SU-DHL-6 (cell line): Measurements from ENCODE around the gene OGG1.

Experiments
- H2AFZ ChIP-seq: fragments of 200-600 bp; sonication (generic); 2 replicates; pipeline ENCODE4 v1.6.1; 2014; ENCODE audit warnings: low read depth, mild to moderate bottlenecking, moderate library complexity, mixed read lengths, antibody characterized with exemption, low read length; ENCODE audit not compliant: severe bottlenecking
- H3F3A ChIP-seq: fragments of 200-600 bp; shearing (Covaris generic); 2 replicates; pipeline ENCODE4 v1.6.0; 2016; ENCODE audit warnings: antibody characterized with exemption, mild to moderate bottlenecking; ENCODE audit not compliant: insufficient read depth
- H3K27ac ChIP-seq: fragments of 200-600 bp; sonication (generic); 2 replicates; pipeline ENCODE4 v1.5.1; 2016; ENCODE audit warnings: low read depth, mild to moderate bottlenecking, low read length, moderate library complexity, mixed read lengths
- H3K27me3 ChIP-seq: fragments of 200-600 bp; sonication (generic), shearing (Covaris generic); 2 replicates; pipeline ENCODE4 v1.6.0; 2014; ENCODE audit warnings: mild to moderate bottlenecking, low read length
- H3K36me3 ChIP-seq: fragments of 200-600 bp; sonication (generic); 2 replicates; pipeline ENCODE4 v1.6.1; 2014; ENCODE audit warnings: mild to moderate bottlenecking, low read length, mixed read lengths
- H3K4me2 ChIP-seq: fragments of 300-600, 200-600 bp; shearing (Covaris generic), sonication (generic); 2 replicates; pipeline ENCODE4 v1.6.0; 2014; ENCODE audit warnings: low read length, low read depth, mild to moderate bottlenecking; ENCODE audit not compliant: poor library complexity, severe bottlenecking
- H3K4me3 ChIP-seq: fragments of 200-600 bp; sonication (generic); 2 replicates; pipeline ENCODE4 v1.5.1; 2014; ENCODE audit warnings: antibody characterized with exemption, low read length, mild to moderate bottlenecking, mixed read lengths; ENCODE audit not compliant: insufficient read depth, poor library complexity, severe bottlenecking
- H3K79me2 ChIP-seq: fragments of 200-600 bp; sonication (generic); 2 replicates; pipeline ENCODE4 v1.6.1; 2014; ENCODE audit warnings: mild to moderate bottlenecking, low read length, moderate library complexity; ENCODE audit not compliant: insufficient read depth
- H3K9ac ChIP-seq: fragments of 200-600 bp; sonication (generic); 2 replicates; pipeline ENCODE4 v1.7.0; 2014; ENCODE audit warnings: mild to moderate bottlenecking, low read length
- H3K9me2 ChIP-seq: fragments of 200-600 bp; sonication (generic); replicated peaks from 2 replicates; pipeline ENCODE4 v1.6.1; 2014; ENCODE audit warnings: low read length; ENCODE audit not compliant: insufficient read depth
- H3K9me3 ChIP-seq: fragments of 200-600 bp; sonication (generic); 2 replicates; pipeline ENCODE4 v1.6.1; 2014; ENCODE audit warnings: low read length, mixed read lengths; ENCODE audit not compliant: insufficient read depth
- H4K20me1 ChIP-seq: fragments of 200-600 bp; sonication (generic); 2 replicates; pipeline ENCODE4 v1.6.1; 2014; ENCODE audit warnings: low read depth, mild to moderate bottlenecking, antibody characterized with exemption, low read length, moderate library complexity, mixed read lengths
- CTCF ChIP-seq: fragments of 200-600 bp; sonication (generic); IDR thresholded peaks from one replicate; pipeline ENCODE4 v1.5.1; 2017; ENCODE audit warnings: antibody characterized with exemption, mild to moderate bottlenecking, low read length, moderate library complexity; ENCODE audit not compliant: insufficient read depth, poor library complexity, severe bottlenecking
- EZH2phosphoT487 ChIP-seq: fragments of 200-600 bp; sonication (generic), shearing (Covaris generic); conservative IDR thresholded peaks from 2 replicates; pipeline ENCODE4 v1.6.1; 2018; ENCODE audit warnings: mild to moderate bottlenecking, antibody characterized with exemption, low read length, moderate library complexity, mixed read lengths

OGG1 gene

DNA sequence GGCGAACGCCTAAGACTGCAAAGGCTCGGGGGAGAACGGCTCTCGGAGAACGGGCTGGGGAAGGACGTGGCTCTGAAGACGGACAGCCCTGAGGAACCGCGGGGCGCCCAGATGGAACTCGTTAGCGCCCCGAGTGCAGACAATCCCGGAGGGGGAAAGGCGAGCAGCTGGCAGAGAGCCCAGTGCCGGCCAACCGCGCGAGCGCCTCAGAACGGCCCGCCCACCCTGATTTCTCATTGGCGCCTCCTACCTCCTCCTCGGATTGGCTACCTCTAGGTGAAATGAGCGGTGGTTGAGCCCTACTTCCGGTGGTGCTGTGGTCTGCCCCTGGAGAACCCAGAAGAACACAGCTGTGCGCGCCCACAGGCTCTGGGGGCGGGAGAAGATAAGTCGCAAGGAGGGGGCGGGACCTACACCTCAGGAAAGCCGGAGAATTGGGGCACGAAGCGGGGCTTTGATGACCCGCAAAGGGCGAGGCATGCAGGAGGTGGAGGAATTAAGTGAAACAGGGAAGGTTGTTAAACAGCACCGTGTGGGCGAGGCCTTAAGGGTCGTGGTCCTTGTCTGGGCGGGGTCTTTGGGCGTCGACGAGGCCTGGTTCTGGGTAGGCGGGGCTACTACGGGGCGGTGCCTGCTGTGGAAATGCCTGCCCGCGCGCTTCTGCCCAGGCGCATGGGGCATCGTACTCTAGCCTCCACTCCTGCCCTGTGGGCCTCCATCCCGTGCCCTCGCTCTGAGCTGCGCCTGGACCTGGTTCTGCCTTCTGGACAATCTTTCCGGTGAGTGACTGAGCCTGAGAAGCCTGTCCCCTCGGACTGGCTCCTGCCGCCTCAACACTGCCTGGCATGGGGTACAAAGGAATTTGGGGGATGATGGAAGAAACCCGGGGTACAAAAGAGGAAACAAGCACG is at the start of gene OGG1:
Gene OGG1, plus strand, starts transcription at position 308 of the 911 bp plus-strand sequence. Its CDS starts 335 bp downstream, at position 643.
- Histone ChIP-seq H3K9ac (peak within 1 kb of the TSS; percentile 81), H3K4me2 (peak within 1 kb of the TSS; percentile 85), H3K36me3 (no peaks in the 10 kb centered on the region), H3K4me3 (peak within 1 kb of the TSS; percentile 90), H3F3A (peaks cover 12% of the 10 kb centered on the region; the same call in 1 of the 2 replicates), H4K20me1 (no peaks in the 10 kb centered on the region), H3K9me3 (no peaks in the 10 kb centered on the region), H3K79me2 (peaks cover 20% of the 10 kb centered on the region), H3K27ac (peak within 1 kb of the TSS; percentile 89), H2AFZ (peak within 1 kb of the TSS; percentile 67), H3K27me3 (no peaks in the 10 kb centered on the region), H3K9me2 (no peaks in the 10 kb centered on the region)
- TF ChIP-seq EZH2phosphoT487 (no peak), CTCF (no peak)

DNA sequence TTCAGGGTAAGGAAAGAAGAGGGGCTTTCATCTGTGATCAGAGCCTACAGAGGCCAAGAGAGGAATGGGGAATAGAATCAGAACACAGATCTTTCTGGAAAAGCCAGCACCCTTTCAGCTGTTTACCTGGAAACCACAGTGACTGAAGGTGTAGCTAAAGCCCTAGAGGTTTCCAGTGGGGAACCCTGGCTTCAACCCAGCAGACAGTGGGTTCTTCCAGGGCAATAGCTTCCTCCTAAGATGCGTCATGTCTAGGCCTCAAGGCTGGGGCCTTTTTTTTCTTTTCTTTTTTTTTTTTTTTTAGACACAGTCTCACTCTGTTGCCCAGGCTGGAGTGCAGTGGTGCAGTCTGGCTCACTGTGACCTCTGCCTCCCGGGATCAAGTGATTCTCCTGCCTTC is 49.2 kb upstream of the OGG1 start:
- TF ChIP-seq CTCF (no peak), EZH2phosphoT487 (no peak)
- Histone ChIP-seq H3K27me3 (no peaks in the 10 kb centered on the region), H3K4me3 (no peak overlapping the region), H3F3A (no peaks in the 10 kb centered on the region), H4K20me1 (no peaks in the 10 kb centered on the region), H3K79me2 (no peaks in the 10 kb centered on the region), H3K4me2 (no peak overlapping the region), H3K27ac (no peak overlapping the region), H3K36me3 (no peaks in the 10 kb centered on the region), H3K9me2 (no peaks in the 10 kb centered on the region), H2AFZ (no peak overlapping the region), H3K9me3 (no peaks in the 10 kb centered on the region), H3K9ac (no peak overlapping the region)

DNA sequence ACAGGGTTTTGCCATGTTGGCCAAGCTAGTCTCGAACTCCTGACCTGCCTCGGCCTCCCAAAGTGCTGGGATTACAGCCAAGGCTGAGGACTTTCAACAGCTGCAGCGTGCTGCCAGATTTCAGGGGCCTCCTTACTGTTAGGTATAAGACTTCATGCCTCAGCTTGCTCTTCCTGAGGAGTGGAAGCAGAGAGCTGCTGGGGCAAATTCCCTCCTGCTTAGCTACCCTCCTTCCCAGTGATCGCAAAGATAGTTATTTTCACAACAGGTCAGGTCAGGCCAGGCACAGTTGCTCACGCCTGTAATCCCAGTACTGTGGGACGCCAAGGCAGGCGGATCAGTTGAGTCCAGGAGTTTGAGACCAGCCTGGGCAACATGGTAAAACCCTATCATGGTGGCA is 48.7 kb upstream of the OGG1 start:
- no peaks in the 10 kb centered on the region for H4K20me1 ChIP-seq
- H3K9me2 ChIP-seq, result no peaks in the 10 kb centered on the region
- no peaks in the 10 kb centered on the region for H3K79me2 ChIP-seq
- TF ChIP-seq CTCF, result no peak
- TF ChIP-seq EZH2phosphoT487, result no peak
- no peak overlapping the region for H3K27ac ChIP-seq
- no peaks in the 10 kb centered on the region for H3F3A ChIP-seq
- H3K36me3 ChIP-seq, result no peaks in the 10 kb centered on the region
- no peaks in the 10 kb centered on the region for H3K9me3 ChIP-seq
- H3K4me2 ChIP-seq, result no peak overlapping the region
- no peak overlapping the region for H3K4me3 ChIP-seq
- no peaks in the 10 kb centered on the region for H3K27me3 ChIP-seq
- H2AFZ ChIP-seq, result no peak overlapping the region
- H3K9ac ChIP-seq, result no peak overlapping the region
